Endothelial cell (in vitro differentiated cells): ENCODE results near the gene ZNF532. TPM values are rescaled to one million over a fixed set of nuclear protein-coding genes. Genes with fewer than 3 reads are reported as not detected.
"Not testable (repeated sequence)": the region's sequence is repeated elsewhere in the genome, so short reads cannot be mapped to it uniquely, and the experiment has no call there.

Source experiments
- DNase-seq: peaks from one replicate; pipeline ENCODE4 v3.0.0; 2021; ENCODE audit warnings: low spot score
- H3K27ac Mint-ChIP-seq: one replicate; pipeline ENCODE4 v1.8.0; 2021; ENCODE audit warnings: mixed read lengths, inconsistent platforms; ENCODE audit not compliant: unreplicated experiment
- H3K27me3 Mint-ChIP-seq: one replicate; pipeline ENCODE4 v1.8.0; 2021; ENCODE audit warnings: mild to moderate bottlenecking, moderate library complexity, mixed read lengths, inconsistent platforms; ENCODE audit not compliant: unreplicated experiment
- H3K36me3 Mint-ChIP-seq: one replicate; pipeline ENCODE4 v1.8.0; 2021; ENCODE audit warnings: mild to moderate bottlenecking, low read depth, mixed read lengths, inconsistent platforms; ENCODE audit not compliant: unreplicated experiment
- H3K4me1 Mint-ChIP-seq: one replicate; pipeline ENCODE4 v1.8.0; 2021; ENCODE audit warnings: mild to moderate bottlenecking, mixed read lengths, inconsistent platforms; ENCODE audit not compliant: unreplicated experiment
- H3K4me3 Mint-ChIP-seq: one replicate; pipeline ENCODE4 v1.8.0; 2021; ENCODE audit warnings: mild to moderate bottlenecking, mixed read lengths, inconsistent platforms; ENCODE audit not compliant: unreplicated experiment
- H3K9me3 Mint-ChIP-seq: one replicate; pipeline ENCODE4 v1.8.0; 2021; ENCODE audit warnings: mixed read lengths, inconsistent platforms; ENCODE audit not compliant: unreplicated experiment
- total RNA-seq: library from RNA; stranded (reverse); fragmentation: NEBNext Ultra II Directional; extraction: Animal tissue kit (Norgen Biotek cat#: 25700); gene quantifications from one replicate; pipeline ENCODE4 v1.2.1, GENCODE V29; 2021; ENCODE audit not compliant: unreplicated experiment
- TF ChIP-seq, protein P1 (sequence below): fragments of 200-600 bp; sonication (generic); IDR thresholded peaks from one replicate; pipeline ENCODE4 v1.5.0; 2021; ENCODE audit warnings: antibody characterized with exemption; ENCODE audit not compliant: unreplicated experiment

The ZNF532 gene
- total RNA-seq, 1 donor from 2014 or later, result 178 TPM

DNA sequence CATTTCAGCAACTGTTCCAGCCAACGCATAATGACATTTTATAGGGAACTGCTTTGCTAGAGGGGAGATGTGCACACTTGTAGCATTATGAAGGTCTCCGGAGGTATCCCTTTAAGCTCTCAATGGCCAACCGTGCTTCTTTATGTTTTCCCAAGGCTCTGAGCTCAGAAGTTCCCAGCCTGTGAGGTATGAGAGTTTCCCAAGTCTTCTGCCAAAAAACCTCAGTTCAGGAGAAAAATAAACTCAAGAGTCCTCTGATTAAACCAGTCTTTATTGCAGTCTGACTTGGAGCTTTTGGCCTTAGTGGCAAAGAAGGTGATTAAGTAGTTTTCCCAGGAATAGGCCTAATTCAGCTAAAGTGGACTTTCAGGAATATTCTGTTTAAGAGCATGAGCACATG, 35.4 kb upstream of the ZNF532 start:
- DNase-seq, result no peak
- no peak overlapping the region for H3K27ac Mint-ChIP-seq
- H3K4me3 Mint-ChIP-seq, result no peak overlapping the region
- peaks cover 4% of the 10 kb centered on the region for H3K4me1 Mint-ChIP-seq
- no peaks in the 10 kb centered on the region for H3K9me3 Mint-ChIP-seq
- no peaks in the 10 kb centered on the region for H3K36me3 Mint-ChIP-seq
- TF ChIP-seq, protein P1, sequence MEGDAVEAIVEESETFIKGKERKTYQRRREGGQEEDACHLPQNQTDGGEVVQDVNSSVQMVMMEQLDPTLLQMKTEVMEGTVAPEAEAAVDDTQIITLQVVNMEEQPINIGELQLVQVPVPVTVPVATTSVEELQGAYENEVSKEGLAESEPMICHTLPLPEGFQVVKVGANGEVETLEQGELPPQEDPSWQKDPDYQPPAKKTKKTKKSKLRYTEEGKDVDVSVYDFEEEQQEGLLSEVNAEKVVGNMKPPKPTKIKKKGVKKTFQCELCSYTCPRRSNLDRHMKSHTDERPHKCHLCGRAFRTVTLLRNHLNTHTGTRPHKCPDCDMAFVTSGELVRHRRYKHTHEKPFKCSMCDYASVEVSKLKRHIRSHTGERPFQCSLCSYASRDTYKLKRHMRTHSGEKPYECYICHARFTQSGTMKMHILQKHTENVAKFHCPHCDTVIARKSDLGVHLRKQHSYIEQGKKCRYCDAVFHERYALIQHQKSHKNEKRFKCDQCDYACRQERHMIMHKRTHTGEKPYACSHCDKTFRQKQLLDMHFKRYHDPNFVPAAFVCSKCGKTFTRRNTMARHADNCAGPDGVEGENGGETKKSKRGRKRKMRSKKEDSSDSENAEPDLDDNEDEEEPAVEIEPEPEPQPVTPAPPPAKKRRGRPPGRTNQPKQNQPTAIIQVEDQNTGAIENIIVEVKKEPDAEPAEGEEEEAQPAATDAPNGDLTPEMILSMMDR, result no peak
- no peaks in the 10 kb centered on the region for H3K27me3 Mint-ChIP-seq

DNA sequence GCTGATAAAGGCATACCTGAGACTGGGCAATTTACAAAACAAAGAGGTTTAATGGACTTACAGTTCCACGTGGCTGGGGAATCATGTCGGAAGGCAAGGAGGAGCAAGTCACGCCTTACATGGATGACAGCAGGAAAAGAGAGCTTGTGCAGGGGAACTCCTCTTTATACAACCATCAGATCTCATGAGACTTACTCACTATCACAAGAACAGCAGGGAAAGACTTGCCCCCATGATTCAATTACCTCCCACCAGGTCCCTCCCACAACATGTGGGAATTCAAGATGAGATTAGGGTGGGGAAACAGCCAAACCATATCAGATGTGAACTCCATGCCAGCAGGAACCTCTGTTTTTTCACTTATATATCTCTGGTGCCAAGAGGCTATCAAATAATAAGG, 34.8 kb upstream of the ZNF532 start:
- H3K27ac Mint-ChIP-seq, H3K4me1 Mint-ChIP-seq, H3K4me3 Mint-ChIP-seq, DNase-seq, H3K36me3 Mint-ChIP-seq, H3K9me3 Mint-ChIP-seq, H3K27me3 Mint-ChIP-seq: not testable (repeated sequence)

DNA sequence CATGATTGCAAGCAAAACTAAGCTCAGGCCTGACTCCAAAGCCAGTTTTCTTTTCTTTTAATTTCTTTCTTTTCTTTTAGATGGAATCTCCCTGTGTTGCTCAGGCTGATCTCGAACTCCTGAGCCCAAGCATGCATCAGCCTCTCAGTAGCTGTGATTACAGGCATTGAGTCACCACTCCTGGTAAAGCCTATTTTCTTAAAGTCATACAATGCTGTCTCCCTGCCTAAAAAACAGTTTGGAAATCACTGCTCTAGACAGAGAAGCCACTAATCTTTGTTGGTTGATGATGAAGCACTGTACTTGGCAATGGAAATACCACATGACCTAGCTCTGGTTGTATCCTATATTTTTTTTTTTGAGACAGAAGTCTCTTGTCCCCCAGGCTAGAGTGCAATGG, 33.1 kb upstream of the ZNF532 start:
- H3K27ac Mint-ChIP-seq, result no peak overlapping the region
- H3K36me3 Mint-ChIP-seq, result no peaks in the 10 kb centered on the region
- H3K27me3 Mint-ChIP-seq, result no peaks in the 10 kb centered on the region
- TF ChIP-seq, protein P1, result no peak
- no peaks in the 10 kb centered on the region for H3K9me3 Mint-ChIP-seq
- peaks cover 4% of the 10 kb centered on the region for H3K4me1 Mint-ChIP-seq
- no peak overlapping the region for H3K4me3 Mint-ChIP-seq
- no peak for DNase-seq

DNA sequence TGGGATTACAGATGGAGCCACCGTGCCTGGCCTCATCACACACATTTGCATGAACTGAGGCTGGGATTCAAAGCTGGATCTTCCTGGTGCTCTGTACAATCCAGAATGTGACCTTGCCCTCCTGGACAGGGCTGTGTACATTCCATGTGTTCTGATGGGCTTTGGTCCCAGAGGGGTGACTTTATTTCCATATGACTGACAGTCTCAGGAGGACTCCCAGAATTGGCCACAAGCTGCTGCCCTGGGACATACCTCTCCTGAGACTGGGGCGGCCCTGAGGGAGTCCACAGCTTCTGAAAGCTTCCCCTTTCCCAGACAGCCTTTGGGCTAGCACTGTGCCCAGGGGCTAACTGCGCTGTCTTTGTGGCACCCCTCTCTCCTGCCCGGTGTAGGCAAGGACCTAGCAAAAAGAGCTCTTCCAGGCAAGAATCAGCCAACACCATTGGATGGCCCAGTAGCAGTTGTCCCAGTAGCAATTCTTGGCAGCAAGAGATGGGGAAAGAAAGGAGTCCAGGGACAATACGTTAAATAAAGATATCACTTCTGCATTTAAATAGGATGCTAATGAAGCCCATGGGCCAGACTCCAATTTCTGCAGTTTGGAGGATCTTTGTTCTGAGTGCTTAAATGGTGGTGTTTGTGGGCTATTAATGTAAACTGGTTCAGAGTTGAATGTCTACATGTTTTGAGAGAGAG, 26.4 kb upstream of the ZNF532 start:
- H3K27me3 Mint-ChIP-seq, result no peaks in the 10 kb centered on the region
- H3K36me3 Mint-ChIP-seq, result no peaks in the 10 kb centered on the region

DNA sequence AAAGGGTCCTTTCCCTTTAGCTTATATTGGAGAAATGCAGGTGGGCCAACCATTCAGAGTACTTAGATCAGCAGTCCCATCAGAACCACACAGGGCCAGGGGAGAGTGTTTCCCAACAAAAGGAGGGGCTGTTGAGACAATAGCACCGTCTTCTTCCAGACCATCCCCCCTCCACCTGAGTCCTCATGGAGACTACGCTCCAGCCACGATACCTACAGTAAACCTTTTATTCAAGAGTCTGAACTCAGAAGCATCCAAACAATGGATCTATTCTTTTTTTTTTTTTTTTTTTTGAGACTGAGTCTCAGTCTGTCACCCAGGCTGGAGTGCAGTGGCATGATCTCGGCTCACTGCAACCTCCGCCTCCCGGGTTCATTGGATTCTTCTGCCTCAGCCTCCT, 25.7 kb upstream of the ZNF532 start:
- Mint-ChIP-seq H3K27ac (no peak overlapping the region), H3K36me3 (no peaks in the 10 kb centered on the region), H3K27me3 (no peaks in the 10 kb centered on the region), H3K4me3 (no peak overlapping the region), H3K4me1 (no peaks in the 10 kb centered on the region), H3K9me3 (no peaks in the 10 kb centered on the region)
- no peak for DNase-seq
- TF ChIP-seq, protein P1, result no peak

More for the DNA sequence above, 26.4 kb upstream of the ZNF532 start:
- no peaks in the 10 kb centered on the region for H3K4me1 Mint-ChIP-seq
- no peak overlapping the region for H3K27ac Mint-ChIP-seq
- DNase-seq, result no peak
- no peaks in the 10 kb centered on the region for H3K9me3 Mint-ChIP-seq
- H3K4me3 Mint-ChIP-seq, result no peak overlapping the region
- TF ChIP-seq, protein P1, result no peak
